Measurements from ENCODE around the gene CNTF. TPM values are rescaled to one million over a fixed set of nuclear protein-coding genes. Genes with fewer than 3 reads are reported as not detected.

Gene CNTF
- total and polyA plus RNA-seq, 2 of the 4 experiments (the other 2 are of a cell fraction): 1.2 to 2.3 TPM

DNA sequence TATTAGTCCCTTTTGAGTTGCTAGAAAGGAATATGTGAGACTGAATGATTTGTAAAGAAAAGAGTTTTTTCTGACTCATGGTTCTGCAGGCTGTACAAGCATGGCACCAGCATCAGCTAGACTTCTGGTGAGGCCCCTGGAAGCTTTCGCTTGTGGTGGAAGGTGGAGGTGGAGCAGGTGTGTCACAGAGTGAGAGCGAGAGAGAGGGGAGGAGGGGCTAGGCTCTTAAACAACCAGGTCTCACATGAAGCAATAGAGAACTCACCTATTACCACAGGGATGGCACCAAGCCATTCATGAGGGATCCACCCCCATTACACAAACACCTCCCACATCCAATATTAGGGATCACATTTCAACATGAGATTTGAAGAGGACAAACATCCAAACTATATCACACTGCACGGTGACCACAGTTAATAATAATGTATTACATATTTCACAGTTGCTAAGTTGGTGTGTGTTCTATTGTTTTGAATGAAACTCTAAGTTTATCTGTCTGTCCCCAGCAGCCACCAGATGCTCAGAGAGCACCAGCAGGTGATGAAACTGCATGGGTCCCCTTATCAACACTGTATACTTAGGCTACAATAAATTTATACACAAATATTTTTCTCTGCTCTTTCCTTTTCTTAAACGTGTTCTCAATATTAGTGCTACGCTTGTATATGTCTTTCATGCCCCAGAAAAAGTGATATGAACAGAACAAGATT lies 29.5 kb upstream of the CNTF start:
- no peak overlapping the region for H2BK15ac ChIP-seq (ENCODE audit: low read depth, low read length)
- H3K9me1 ChIP-seq (ENCODE audit: insufficient read depth, low read length): peaks cover 8% of the 10 kb centered on the region; the same call in 1 of the 2 replicates
- H4K8ac ChIP-seq (ENCODE audit: low read depth in 2 of 2, low read length in 2 of 2): no peak overlapping the region
- H2BK120ac ChIP-seq (ENCODE audit: low read depth, low read length): no peak overlapping the region
- H3K79me1 ChIP-seq (ENCODE audit: low read depth in 1 of 2, low read length in 2 of 2): peaks cover 26 to 63% of the 10 kb centered on the region in 2 experiments
- no peak overlapping the region for H3K4me3 ChIP-seq (ENCODE audit: insufficient read depth, low read depth, low read length)
- no peak for ATAC-seq (ENCODE audit: low read depth)
- CTCF ChIA-PET: interaction anchor here (0.6 kb wide), 1 partner anchor 528 kb away, joined by 3 read pairs; no protein-coding TSS in a partner anchor
- no peak overlapping the region for H3K18ac ChIP-seq (ENCODE audit: low read depth, low read length)
- H4K5ac ChIP-seq (ENCODE audit: low read depth, low read length): no peak overlapping the region
- no peak overlapping the region for H2BK5ac ChIP-seq (ENCODE audit: low read depth, low read length, poor library complexity, severe bottlenecking)
- H3K4me2 ChIP-seq (ENCODE audit: low read depth, low read length): no peak overlapping the region
- H2BK20ac ChIP-seq (ENCODE audit: low read depth, low read length): no peak overlapping the region
- TF ChIP-seq MXI1 (IDR thresholded peaks at IDR 0.05; ENCODE audit: borderline replicate concordance, low read depth, low read length) (no peak), MAFK (IDR thresholded peaks at IDR 0.05; ENCODE audit: low read depth, low read length) (no peak), MAZ (IDR thresholded peaks at IDR 0.05; ENCODE audit: borderline replicate concordance, low read depth, low read length) (no peak), BHLHE40 (IDR thresholded peaks at IDR 0.05; ENCODE audit: low read depth, low read length) (no peak), RFX5 (IDR thresholded peaks at IDR 0.05; ENCODE audit: low read depth, low read length) (no peak), SMC3 (IDR thresholded peaks at IDR 0.05; ENCODE audit: low read depth, low read length) (no peak), RAD21 (IDR thresholded peaks at IDR 0.05; ENCODE audit: low read length) (no peak), CEBPB (IDR thresholded peaks at IDR 0.05; ENCODE audit: low read depth, low read length) (no peak), ELK1 (IDR thresholded peaks at IDR 0.05; ENCODE audit: borderline replicate concordance, low read depth, low read length) (no peak), RCOR1 (IDR thresholded peaks at IDR 0.05; ENCODE audit: insufficient replicate concordance, low read length) (no peak), FOS (IDR thresholded peaks at IDR 0.05; ENCODE audit: low read depth, low read length) (no peak), NFE2L2 (IDR thresholded peaks at IDR 0.05; ENCODE audit: low read depth, low read length) (no peak), USF2 (IDR thresholded peaks at IDR 0.05; ENCODE audit: low read depth, low read length) (no peak), CHD1 (IDR thresholded peaks at IDR 0.05; ENCODE audit: low read depth, low read length) (no peak)
- TF ChIP-seq, protein P1, sequence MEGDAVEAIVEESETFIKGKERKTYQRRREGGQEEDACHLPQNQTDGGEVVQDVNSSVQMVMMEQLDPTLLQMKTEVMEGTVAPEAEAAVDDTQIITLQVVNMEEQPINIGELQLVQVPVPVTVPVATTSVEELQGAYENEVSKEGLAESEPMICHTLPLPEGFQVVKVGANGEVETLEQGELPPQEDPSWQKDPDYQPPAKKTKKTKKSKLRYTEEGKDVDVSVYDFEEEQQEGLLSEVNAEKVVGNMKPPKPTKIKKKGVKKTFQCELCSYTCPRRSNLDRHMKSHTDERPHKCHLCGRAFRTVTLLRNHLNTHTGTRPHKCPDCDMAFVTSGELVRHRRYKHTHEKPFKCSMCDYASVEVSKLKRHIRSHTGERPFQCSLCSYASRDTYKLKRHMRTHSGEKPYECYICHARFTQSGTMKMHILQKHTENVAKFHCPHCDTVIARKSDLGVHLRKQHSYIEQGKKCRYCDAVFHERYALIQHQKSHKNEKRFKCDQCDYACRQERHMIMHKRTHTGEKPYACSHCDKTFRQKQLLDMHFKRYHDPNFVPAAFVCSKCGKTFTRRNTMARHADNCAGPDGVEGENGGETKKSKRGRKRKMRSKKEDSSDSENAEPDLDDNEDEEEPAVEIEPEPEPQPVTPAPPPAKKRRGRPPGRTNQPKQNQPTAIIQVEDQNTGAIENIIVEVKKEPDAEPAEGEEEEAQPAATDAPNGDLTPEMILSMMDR (conservative IDR thresholded peaks at IDR 0.05; ENCODE audit: low read depth, low read length): no peak
- no peak overlapping the region for H2AK9ac ChIP-seq (replicated peaks; ENCODE audit: low read depth, low read length, poor library complexity)
- no peaks in the 10 kb centered on the region for H3K9me3 ChIP-seq (ENCODE audit: control insufficient read depth, insufficient read depth, low read length)
- H3K27ac ChIP-seq (ENCODE audit: insufficient read depth, low read length): no peak overlapping the region
- H4K20me1 ChIP-seq (ENCODE audit: insufficient read depth, low read length): peaks cover 22% of the 10 kb centered on the region
- H3K4ac ChIP-seq (ENCODE audit: low read depth, low read length): no peak overlapping the region
- no peak overlapping the region for H2AK5ac ChIP-seq (ENCODE audit: low read depth, low read length)
- H3K56ac ChIP-seq (ENCODE audit: extremely low read depth, insufficient read depth, low read length): no peak overlapping the region
- no peaks in the 10 kb centered on the region for H3K27me3 ChIP-seq (ENCODE audit: control insufficient read depth, insufficient read depth, low read length)
- H4K91ac ChIP-seq (ENCODE audit: insufficient read depth, low read depth, low read length): no peak overlapping the region
- in situ Hi-C loops (cut with MboI; ENCODE audit: low sequenced_read_pairs) (loop anchor here (25.0 kb wide), 1 partner anchor 969 kb away; no protein-coding TSS in a partner anchor), intact Hi-C loops (cut with micrococcal nuclease) (no loop called here), dilution Hi-C loops (cut with HindIII; ENCODE audit: low sequenced_read_pairs, unreplicated experiment) (no loop called here)
- H3K9ac ChIP-seq (ENCODE audit: low read depth, low read length): no peak overlapping the region
- no CpG with 5 or more reads among the region's 5 CpGs for WGBS, 2 experiments (ENCODE audit: extremely low coverage in 2 of 2, insufficient read length in 1 of 2)
- POLR2A ChIA-PET (ENCODE audit: unreplicated experiment): no interaction called here
- H3K14ac ChIP-seq (replicated peaks; ENCODE audit: low read depth, low read length): 0 out of 2 replicates have a peak overlapping the region, but pooled peaks have one; percentile 24
- H3K23ac ChIP-seq (ENCODE audit: low read depth, low read length): no peak overlapping the region
- 0 out of 2 replicates have a peak, but pooled peaks cover 6% of the 10 kb centered on the region for H3K36me3 ChIP-seq (ENCODE audit: control insufficient read depth, insufficient read depth, low read length)
- no peak for DNase-seq
- no peak overlapping the region for H2AFZ ChIP-seq (replicated peaks; ENCODE audit: low read length, poor library complexity)
- H3K4me1 ChIP-seq (ENCODE audit: control insufficient read depth, insufficient read depth, low read length): peaks cover 10% of the 10 kb centered on the region
- BruUV-seq (replicated peaks): no TSS peak
